ENCODE results near the gene LYAR. TPM values are rescaled to one million over a fixed set of nuclear protein-coding genes. Genes with fewer than 3 reads are reported as not detected.

The LYAR gene, protein sequence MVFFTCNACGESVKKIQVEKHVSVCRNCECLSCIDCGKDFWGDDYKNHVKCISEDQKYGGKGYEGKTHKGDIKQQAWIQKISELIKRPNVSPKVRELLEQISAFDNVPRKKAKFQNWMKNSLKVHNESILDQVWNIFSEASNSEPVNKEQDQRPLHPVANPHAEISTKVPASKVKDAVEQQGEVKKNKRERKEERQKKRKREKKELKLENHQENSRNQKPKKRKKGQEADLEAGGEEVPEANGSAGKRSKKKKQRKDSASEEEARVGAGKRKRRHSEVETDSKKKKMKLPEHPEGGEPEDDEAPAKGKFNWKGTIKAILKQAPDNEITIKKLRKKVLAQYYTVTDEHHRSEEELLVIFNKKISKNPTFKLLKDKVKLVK
- polyA plus RNA-seq, result 10 to 100 TPM in 2 of 4 donors, 1 to 10 TPM in 2; 4.5 to 19.7 (median 11.1) TPM
- long read RNA-seq, donor 1, partial matches to known transcripts, result 0 of 5 reads
- long read RNA-seq, donor 1, other reads (novel, unspliced or antisense), result 0 of 5 reads
- long read RNA-seq, donor 2, partial matches to known transcripts, result 0 of 2 reads
- long read RNA-seq, donor 2, other reads (novel, unspliced or antisense), result 0 of 2 reads
- long read RNA-seq, donor 3, partial matches to known transcripts, result 0 of 3 reads
- long read RNA-seq, donor 3, other reads (novel, unspliced or antisense), result 0 of 3 reads
- long read RNA-seq, donor 4, result 0 reads
- long read RNA-seq, donor 5, partial matches to known transcripts, result 0 of 2 reads
- long read RNA-seq, donor 5, other reads (novel, unspliced or antisense), result 0 of 2 reads
- long read RNA-seq, donor 6, result 0 reads
- long read RNA-seq, donor 7, result 0 reads
- long read RNA-seq, donor 8, result 0 reads
- long read RNA-seq, donor 9, partial matches to known transcripts, result 0 of 2 reads
- long read RNA-seq, donor 9, other reads (novel, unspliced or antisense), result 0 of 2 reads
- long read RNA-seq, donor 10, partial matches to known transcripts, result 0 of 3 reads
- long read RNA-seq, donor 10, other reads (novel, unspliced or antisense), result 0 of 3 reads

DNA sequence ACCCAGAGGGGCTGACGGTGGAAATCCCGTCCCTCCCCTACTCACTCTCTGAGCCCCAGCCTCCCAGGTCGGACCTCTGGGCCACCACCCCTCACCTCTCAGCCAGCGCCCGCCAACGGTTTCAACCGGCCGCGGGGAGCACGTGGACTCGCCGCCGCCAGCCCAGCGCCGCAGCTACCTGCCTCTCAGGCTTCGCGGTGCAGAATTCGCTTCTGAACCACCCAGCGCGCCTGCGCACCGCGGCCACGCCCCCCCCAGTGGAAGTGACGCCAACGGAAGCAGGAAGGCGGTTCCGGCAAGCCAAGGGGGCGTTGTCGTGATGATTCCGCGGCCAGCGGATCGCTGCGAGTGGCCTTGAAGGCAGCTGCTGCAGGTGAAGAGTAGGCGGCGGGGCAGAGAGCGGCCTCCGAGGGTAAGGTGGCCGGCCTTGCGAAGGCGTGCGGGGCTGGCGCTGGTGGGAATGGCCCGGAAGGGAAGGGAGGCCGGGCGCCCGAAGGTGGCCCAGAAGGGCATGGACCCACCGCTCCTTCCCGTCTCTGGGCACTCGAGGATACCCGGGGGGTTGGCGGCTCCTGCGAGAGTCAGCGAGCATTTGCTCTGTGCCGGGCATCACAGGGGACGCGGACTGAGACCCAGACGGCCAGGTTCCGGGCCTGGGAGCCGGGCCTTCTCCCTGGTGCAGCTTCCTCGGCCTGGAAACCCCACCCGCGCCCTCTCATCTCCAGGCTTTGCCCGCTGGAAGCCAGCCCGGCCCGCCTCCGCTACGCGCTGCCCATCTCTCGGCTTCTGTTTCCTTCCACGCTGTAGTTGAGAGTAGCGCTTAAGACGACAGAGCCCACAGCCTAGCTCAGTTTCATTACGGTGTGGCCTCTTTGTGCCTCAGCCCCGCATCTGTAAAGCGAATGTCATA is at the start of gene LYAR, which contains the start of gene ZBTB49:
Gene LYAR, minus strand, starts transcription at position 214 of the 910 bp plus-strand sequence. CDS start 6,412 bp downstream, outside the sequence.
Gene ZBTB49, plus strand, starts transcription at position 311 of the 910 bp plus-strand sequence. CDS start 9,695 bp downstream, outside the sequence.
- Histone ChIP-seq H3K9me3 (ENCODE audit: control insufficient read depth in 2 of 2, insufficient read depth in 1 of 2, low read depth in 1 of 2, low read length in 1 of 2) (no peaks in the 10 kb centered on the region), H3K4me3 (ENCODE audit: low read depth in 1 of 3, low read length in 3 of 3) (peak within 1 kb of the TSS; percentile 55 to 83 (median 77)), H3K27ac (ENCODE audit: low read depth in 1 of 3, low read length in 2 of 3) (peak within 1 kb of the TSS; percentile 42 to 86 (median 78)), H3K27me3 (ENCODE audit: control insufficient read depth in 3 of 3, insufficient read depth in 3 of 3, low read length in 3 of 3) (no peaks in the 10 kb centered on the region), H3K36me3 (ENCODE audit: control insufficient read depth in 3 of 3, insufficient read depth in 2 of 3, low read depth in 1 of 3, low read length in 3 of 3) (peaks cover 0 to under 1% (median 0%) of the 10 kb centered on the region in 3 donors), H3K4me1 (ENCODE audit: control insufficient read depth in 3 of 3, insufficient read depth in 2 of 3, low read depth in 1 of 3, low read length in 2 of 3) (peaks cover 2 to 16% (median 6%) of the 10 kb centered on the region in 3 donors)
- FAIRE-seq (no peak), DNase-seq (peak; percentile 94 to 98)
- 0% methylated on average over 66 to 77 of the region's 77 CpGs for WGBS, 3 donors

DNA sequence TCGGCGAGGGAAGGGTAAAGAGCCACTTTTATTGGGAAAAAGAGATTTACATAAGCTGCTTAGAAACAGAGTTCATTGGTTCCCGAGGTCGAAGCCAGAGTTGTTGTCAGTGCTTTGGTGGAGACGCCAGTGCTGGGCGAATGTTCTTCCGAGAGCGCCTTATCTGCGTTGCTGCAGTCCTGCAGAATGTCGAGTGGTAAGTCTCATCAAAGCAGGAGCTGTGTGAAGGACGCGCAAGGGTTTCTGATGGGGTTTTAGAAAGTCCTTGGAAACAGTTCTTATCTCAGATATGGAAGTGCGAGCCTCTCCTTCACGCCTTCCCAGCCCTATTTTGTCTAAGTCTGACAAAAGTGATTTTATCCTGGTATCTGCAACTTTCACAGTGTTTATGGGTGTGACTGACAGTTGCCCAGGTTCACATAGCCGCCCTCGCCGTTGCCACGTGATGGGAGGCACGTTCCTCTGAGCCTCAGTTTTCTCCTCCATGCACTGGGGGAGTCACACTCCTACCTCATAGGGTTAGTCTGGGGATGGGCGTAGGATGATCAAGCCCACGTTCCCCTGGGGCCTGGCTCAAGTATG is 49.6 kb upstream of the LYAR start:
- 31 to 42% (median 35%) methylated on average over 21 of the region's 21 CpGs for WGBS, 3 donors
- H3K27me3 ChIP-seq (ENCODE audit: control insufficient read depth in 3 of 3, insufficient read depth in 3 of 3, low read length in 3 of 3), result peaks cover 0 to 5% (median 0%) of the 10 kb centered on the region in 3 donors
- peak in 1 of 2 donors; percentile 7 for DNase-seq
- H3K36me3 ChIP-seq (ENCODE audit: control insufficient read depth in 3 of 3, insufficient read depth in 2 of 3, low read depth in 1 of 3, low read length in 3 of 3), result no peaks in the 10 kb centered on the region
- H3K9me3 ChIP-seq (ENCODE audit: control insufficient read depth in 2 of 2, insufficient read depth in 1 of 2, low read depth in 1 of 2, low read length in 1 of 2), result no peaks in the 10 kb centered on the region
- no peak overlapping the region for H3K4me3 ChIP-seq (ENCODE audit: low read depth in 1 of 3, low read length in 3 of 3)
- H3K4me1 ChIP-seq (ENCODE audit: control insufficient read depth in 3 of 3, insufficient read depth in 2 of 3, low read depth in 1 of 3, low read length in 2 of 3), result no peaks in the 10 kb centered on the region
- no peak for FAIRE-seq
- no peak overlapping the region for H3K27ac ChIP-seq (ENCODE audit: low read depth in 1 of 3, low read length in 2 of 3)

DNA sequence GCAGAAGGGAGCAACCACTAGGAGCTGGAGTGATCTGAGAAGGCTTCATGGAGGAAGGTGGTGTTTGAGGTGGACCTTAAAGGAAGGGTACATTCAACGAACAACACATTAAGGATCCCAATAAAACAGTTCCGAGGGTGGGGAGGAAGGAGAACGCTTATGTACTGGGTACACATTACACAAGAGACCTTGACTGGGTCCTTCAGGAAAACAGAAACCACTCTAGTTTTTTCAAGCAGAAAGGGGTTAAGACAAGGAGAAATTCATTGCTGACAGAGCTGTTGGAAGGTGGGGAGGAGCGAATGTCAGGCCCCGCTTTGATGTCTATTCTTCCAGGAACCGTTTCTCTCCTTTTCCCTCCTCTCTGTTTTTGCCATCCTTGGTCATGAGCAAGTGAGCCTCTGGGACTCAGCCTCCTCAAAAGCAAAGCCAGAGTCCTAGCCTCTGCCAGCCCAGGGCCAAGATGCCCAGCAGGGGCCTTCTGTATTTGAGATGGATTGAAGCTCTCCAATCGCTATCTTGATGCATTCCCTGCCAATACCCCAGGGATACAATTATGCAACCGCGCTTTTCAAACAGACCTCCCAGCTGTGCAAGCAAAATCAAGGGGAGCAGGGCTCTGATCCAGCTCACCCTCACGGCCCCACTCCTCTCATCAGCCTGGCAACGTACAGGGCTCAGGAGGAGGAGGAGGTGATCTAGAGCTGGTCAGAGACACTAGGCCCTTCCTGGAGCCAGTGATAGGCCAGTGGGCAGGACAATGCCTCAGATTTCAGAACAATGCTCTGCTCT is 48.5 kb upstream of the LYAR start:
- Histone ChIP-seq H3K4me3 (ENCODE audit: low read depth in 1 of 3, low read length in 3 of 3) (no peak overlapping the region), H3K9me3 (ENCODE audit: control insufficient read depth in 2 of 2, insufficient read depth in 1 of 2, low read depth in 1 of 2, low read length in 1 of 2) (no peaks in the 10 kb centered on the region), H3K27me3 (ENCODE audit: control insufficient read depth in 3 of 3, insufficient read depth in 3 of 3, low read length in 3 of 3) (peaks cover 0 to 5% (median 0%) of the 10 kb centered on the region in 3 donors), H3K4me1 (ENCODE audit: control insufficient read depth in 3 of 3, insufficient read depth in 2 of 3, low read depth in 1 of 3, low read length in 2 of 3) (no peaks in the 10 kb centered on the region), H3K27ac (ENCODE audit: low read depth in 1 of 3, low read length in 2 of 3) (no peak overlapping the region), H3K36me3 (ENCODE audit: control insufficient read depth in 3 of 3, insufficient read depth in 2 of 3, low read depth in 1 of 3, low read length in 3 of 3) (no peaks in the 10 kb centered on the region)
- FAIRE-seq, result no peak
- WGBS, 3 donors, result 61 to 82% (median 71%) methylated on average over 11 of the region's 11 CpGs
- DNase-seq, result no peak

DNA sequence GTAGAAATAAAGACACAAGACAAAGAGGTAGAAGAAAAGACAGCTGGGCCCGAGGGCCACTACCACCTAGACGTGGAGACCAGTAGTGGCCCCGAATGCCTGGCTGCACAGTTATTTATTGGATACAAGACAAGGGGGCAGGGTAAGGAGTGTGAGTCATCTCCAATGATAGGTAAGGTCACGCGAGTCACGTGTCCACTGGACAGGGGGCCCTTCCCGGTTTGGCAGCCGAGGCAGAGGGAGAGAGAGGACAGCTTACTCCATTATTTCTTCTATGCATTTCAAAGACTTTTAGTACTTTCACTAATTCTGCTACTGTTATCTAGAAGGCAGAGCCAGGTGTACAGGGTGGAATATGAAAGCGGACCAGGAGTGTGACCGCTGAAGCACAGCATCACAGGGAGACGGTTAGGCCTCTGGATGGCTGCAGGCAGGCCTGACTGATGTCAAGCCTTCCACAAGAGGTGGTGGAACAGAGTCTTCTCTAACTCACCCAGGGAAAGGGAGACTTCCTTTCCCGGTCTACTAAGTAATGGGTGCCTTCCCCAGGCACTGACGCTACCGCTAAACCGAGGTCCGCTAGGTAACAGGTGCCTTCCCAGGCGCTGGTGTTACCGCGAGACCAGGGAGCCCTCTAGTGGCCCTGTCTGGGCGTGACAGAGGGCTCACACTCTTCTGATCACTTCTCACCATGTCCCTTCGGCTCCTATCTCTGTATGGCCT is 45.0 kb upstream of the LYAR start:
- peaks cover 0 to 3% (median 0%) of the 10 kb centered on the region in 3 donors for H3K27me3 ChIP-seq (ENCODE audit: control insufficient read depth in 3 of 3, insufficient read depth in 3 of 3, low read length in 3 of 3)
- WGBS, 3 donors, result 36 to 45% (median 41%) methylated on average over 21 of the region's 21 CpGs
- peaks cover 0 to 2% of the 10 kb centered on the region in 2 donors for H3K9me3 ChIP-seq (ENCODE audit: control insufficient read depth in 2 of 2, insufficient read depth in 1 of 2, low read depth in 1 of 2, low read length in 1 of 2)
- no peaks in the 10 kb centered on the region for H3K36me3 ChIP-seq (ENCODE audit: control insufficient read depth in 3 of 3, insufficient read depth in 2 of 3, low read depth in 1 of 3, low read length in 3 of 3)
- no peak overlapping the region for H3K27ac ChIP-seq (ENCODE audit: low read depth in 1 of 3, low read length in 2 of 3)
- no peaks in the 10 kb centered on the region for H3K4me1 ChIP-seq (ENCODE audit: control insufficient read depth in 3 of 3, insufficient read depth in 2 of 3, low read depth in 1 of 3, low read length in 2 of 3)
- no peak for FAIRE-seq
- no peak overlapping the region for H3K4me3 ChIP-seq (ENCODE audit: low read depth in 1 of 3, low read length in 3 of 3)
- peak; percentile 63 to 72 for DNase-seq

DNA sequence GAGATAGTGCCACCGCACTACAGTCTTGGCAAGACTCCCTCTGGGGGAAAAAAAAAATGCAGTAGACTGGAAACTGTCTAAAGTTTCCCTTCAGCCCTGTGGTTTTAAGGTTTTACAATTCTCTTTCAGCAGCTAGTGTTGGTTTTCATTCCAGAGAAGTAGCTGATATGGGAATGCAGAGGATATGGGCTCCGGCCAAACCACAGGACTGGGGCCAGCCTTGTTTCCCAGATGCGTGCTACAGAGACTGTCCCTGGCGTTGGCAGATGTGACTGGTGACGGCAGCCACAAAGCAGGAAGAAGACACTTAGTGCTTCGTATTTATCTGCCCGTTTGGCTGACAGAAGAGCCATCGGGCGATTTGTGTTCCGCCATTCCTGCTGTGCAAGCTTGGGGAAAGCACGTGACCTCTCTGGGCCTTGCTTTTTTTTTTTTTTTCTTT is 43.3 kb upstream of the LYAR start:
- no peaks in the 10 kb centered on the region for H3K4me1 ChIP-seq (ENCODE audit: control insufficient read depth in 3 of 3, insufficient read depth in 2 of 3, low read depth in 1 of 3, low read length in 2 of 3)
- H3K27ac ChIP-seq (ENCODE audit: low read depth in 1 of 3, low read length in 2 of 3), result no peak overlapping the region
- no peak overlapping the region for H3K4me3 ChIP-seq (ENCODE audit: low read depth in 1 of 3, low read length in 3 of 3)
- H3K36me3 ChIP-seq (ENCODE audit: control insufficient read depth in 3 of 3, insufficient read depth in 2 of 3, low read depth in 1 of 3, low read length in 3 of 3), result no peaks in the 10 kb centered on the region
- FAIRE-seq (no peak), DNase-seq (peak in 1 of 2 donors; percentile 16)
- WGBS, 3 donors, result 55 to 68% (median 61%) methylated on average over 11 of the region's 11 CpGs
- H3K9me3 ChIP-seq (ENCODE audit: control insufficient read depth in 2 of 2, insufficient read depth in 1 of 2, low read depth in 1 of 2, low read length in 1 of 2), result peaks cover 0 to 5% of the 10 kb centered on the region in 2 donors
- no peaks in the 10 kb centered on the region for H3K27me3 ChIP-seq (ENCODE audit: control insufficient read depth in 3 of 3, insufficient read depth in 3 of 3, low read length in 3 of 3)

DNA sequence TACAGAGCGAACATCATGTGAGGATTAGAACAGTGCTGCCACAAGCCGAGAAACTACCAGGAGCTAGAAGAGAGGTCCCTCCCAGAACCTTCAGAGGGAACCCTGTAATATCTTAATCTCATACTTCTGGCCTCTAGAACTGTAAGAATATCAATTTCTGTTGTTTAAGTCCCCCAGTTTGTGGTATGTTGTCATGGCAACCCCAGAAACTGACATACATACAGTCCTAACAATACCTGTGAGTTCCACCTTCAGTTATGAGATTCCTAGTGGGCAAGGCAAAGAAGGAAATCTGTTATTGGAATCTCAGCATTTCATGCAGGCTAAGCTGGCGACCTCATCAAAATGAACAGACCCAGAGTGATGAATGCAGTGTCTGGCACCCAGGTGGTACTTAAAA is 42.6 kb upstream of the LYAR start:
- H3K9me3 ChIP-seq (ENCODE audit: control insufficient read depth in 2 of 2, insufficient read depth in 1 of 2, low read depth in 1 of 2, low read length in 1 of 2), result peaks cover 0 to 8% of the 10 kb centered on the region in 2 donors
- DNase-seq (no peak), FAIRE-seq (no peak)
- H3K4me1 ChIP-seq (ENCODE audit: control insufficient read depth in 3 of 3, insufficient read depth in 2 of 3, low read depth in 1 of 3, low read length in 2 of 3), result no peaks in the 10 kb centered on the region
- H3K36me3 ChIP-seq (ENCODE audit: control insufficient read depth in 3 of 3, insufficient read depth in 2 of 3, low read depth in 1 of 3, low read length in 3 of 3), result no peaks in the 10 kb centered on the region
- 85 to 90% (median 88%) methylated on average over 3 of the region's 3 CpGs for WGBS, 3 donors
- H3K27ac ChIP-seq (ENCODE audit: low read depth in 1 of 3, low read length in 2 of 3), result no peak overlapping the region
- H3K27me3 ChIP-seq (ENCODE audit: control insufficient read depth in 3 of 3, insufficient read depth in 3 of 3, low read length in 3 of 3), result no peaks in the 10 kb centered on the region
- no peak overlapping the region for H3K4me3 ChIP-seq (ENCODE audit: low read depth in 1 of 3, low read length in 3 of 3)

Data from small intestine (tissue), 16 donors.